ENCODE results near the gene TNIP1. TPM values are rescaled to one million over a fixed set of nuclear protein-coding genes. Genes with fewer than 3 reads are reported as not detected.

Gene TNIP1
- total RNA-seq, 1 experiment from 2014 or later: 342 TPM

GRCh38 chr5:151082282-151082902 lies 1.6 kb upstream of the TNIP1 start:
- intact Hi-C loops (cut with micrococcal nuclease): no loop called here
- Mint-ChIP-seq H3K4me1 (ENCODE audit: insufficient read depth, unreplicated experiment) (peaks cover 73% of the 10 kb centered on the region), H3K27me3 (ENCODE audit: insufficient read depth, unreplicated experiment) (no peaks in the 10 kb centered on the region), H3K4me3 (ENCODE audit: unreplicated experiment) (peak overlapping the region; percentile 74), H3K9me3 (ENCODE audit: unreplicated experiment) (no peaks in the 10 kb centered on the region), H3K36me3 (ENCODE audit: insufficient read depth, unreplicated experiment) (peaks cover 29% of the 10 kb centered on the region), H3K27ac (ENCODE audit: low read depth, unreplicated experiment) (peak overlapping the region; percentile 59)
- TF ChIP-seq CTCF (IDR thresholded peaks at IDR 0.05; ENCODE audit: unreplicated experiment): peak; percentile 22
- BruUV-seq (replicated peaks): no TSS peak
- DNase-seq (ENCODE audit: unreplicated experiment): peak; percentile 78
- POLR2A ChIA-PET: interaction anchor here (0.8 to 6.8 kb wide), 16 partner anchors 8 to 324 kb away, joined by 3 to 78 read pairs (median 6); partner anchors contain the start of genes DCTN4 and GM2A
- CTCF ChIA-PET: interaction anchor here (0.7 to 40.7 kb wide), 17 partner anchors 8 to 170 kb away, joined by 3 to 1587 read pairs (median 6); no protein-coding TSS in a partner anchor

GRCh38 chr5:151081431-151082281 lies 822 bp upstream of the TNIP1 start:
- BruUV-seq (replicated peaks): TSS peak; percentile 81
- CTCF ChIA-PET: interaction anchor here (0.6 to 40.7 kb wide), 15 partner anchors 9 to 546 kb away, joined by 3 to 1587 read pairs (median 6); no protein-coding TSS in a partner anchor
- intact Hi-C loops (cut with micrococcal nuclease): loop anchor here (2.0 kb wide), 1 partner anchor 31 kb away; no protein-coding TSS in a partner anchor

GRCh38 chr5:151079838-151080612 lies 809 bp downstream of the TNIP1 start:
- peak overlapping the region; percentile 59 for H3K27ac Mint-ChIP-seq (ENCODE audit: low read depth, unreplicated experiment)
- peak; percentile 71 for DNase-seq (ENCODE audit: unreplicated experiment)
- CTCF ChIA-PET: interaction anchor here (0.7 to 40.7 kb wide), 6 partner anchors 8 to 144 kb away, joined by 3 to 1587 read pairs (median 7); no protein-coding TSS in a partner anchor
- TF ChIP-seq CTCF (IDR thresholded peaks at IDR 0.05; ENCODE audit: unreplicated experiment): no peak
- H3K4me1 Mint-ChIP-seq (ENCODE audit: insufficient read depth, unreplicated experiment): peaks cover 78% of the 10 kb centered on the region
- H3K4me3 Mint-ChIP-seq (ENCODE audit: unreplicated experiment): peak overlapping the region; percentile 74
- H3K9me3 Mint-ChIP-seq (ENCODE audit: unreplicated experiment): no peaks in the 10 kb centered on the region
- peaks cover 47% of the 10 kb centered on the region for H3K36me3 Mint-ChIP-seq (ENCODE audit: insufficient read depth, unreplicated experiment)
- POLR2A ChIA-PET: interaction anchor here (0.6 to 6.8 kb wide), 18 partner anchors 9 to 781 kb away, joined by 3 to 78 read pairs (median 4); partner anchors contain the start of genes DCTN4 and GM2A
- BruUV-seq (replicated peaks): TSS peak; percentile 24
- no peaks in the 10 kb centered on the region for H3K27me3 Mint-ChIP-seq (ENCODE audit: insufficient read depth, unreplicated experiment)
- intact Hi-C loops (cut with micrococcal nuclease): loop anchor here (2.0 kb wide), 1 partner anchor 29 kb away; no protein-coding TSS in a partner anchor

More at GRCh38 chr5:151081431-151082281, 822 bp upstream of the TNIP1 start:
- no peak for TF ChIP-seq CTCF (IDR thresholded peaks at IDR 0.05; ENCODE audit: unreplicated experiment)
- H3K27me3 Mint-ChIP-seq (ENCODE audit: insufficient read depth, unreplicated experiment): no peaks in the 10 kb centered on the region
- no peaks in the 10 kb centered on the region for H3K9me3 Mint-ChIP-seq (ENCODE audit: unreplicated experiment)
- H3K4me3 Mint-ChIP-seq (ENCODE audit: unreplicated experiment): peak overlapping the region; percentile 74
- peaks cover 78% of the 10 kb centered on the region for H3K4me1 Mint-ChIP-seq (ENCODE audit: insufficient read depth, unreplicated experiment)
- DNase-seq (ENCODE audit: unreplicated experiment): no peak
- peak overlapping the region; percentile 59 for H3K27ac Mint-ChIP-seq (ENCODE audit: low read depth, unreplicated experiment)
- POLR2A ChIA-PET: interaction anchor here (0.8 to 6.8 kb wide), 20 partner anchors 8 to 323 kb away, joined by 3 to 78 read pairs (median 5); partner anchors contain the start of genes DCTN4 and GM2A
- peaks cover 35% of the 10 kb centered on the region for H3K36me3 Mint-ChIP-seq (ENCODE audit: insufficient read depth, unreplicated experiment)
